Middle frontal gyrus (tissue), 1 donor: ENCODE data around the gene C11orf87.

Experiments used
- DNase-seq: peaks from one replicate; pipeline ENCODE4 v3.0.0-alpha.2; 2015; ENCODE audit warnings: low spot score; ENCODE audit errors: extremely low spot score

C11orf87 gene

GRCh38 chr11:109421981-109422869 is at the start of gene C11orf87:
TSS of gene C11orf87 (plus strand) at chr11:109422190. CDS start at chr11:109423634, 1,444 bp downstream.
- no peak for DNase-seq

GRCh38 chr11:109374032-109374431 is 48.0 kb upstream of the C11orf87 start:
- no peak for DNase-seq

- DNase-seq, result no peak
These were observed 47.5 kb upstream of the C11orf87 start for GRCh38 chr11:109374441-109374840.

GRCh38 chr11:109377039-109377742 is 44.8 kb upstream of the C11orf87 start:
- no peak for DNase-seq

GRCh38 chr11:109378034-109378433 is 44.0 kb upstream of the C11orf87 start:
- no peak for DNase-seq

GRCh38 chr11:109383306-109383705 is 38.7 kb upstream of the C11orf87 start:
- no peak for DNase-seq

- DNase-seq, result no peak
These were observed 37.1 kb upstream of the C11orf87 start for GRCh38 chr11:109384873-109385272.

- DNase-seq, result no peak
These were observed 33.0 kb upstream of the C11orf87 start for GRCh38 chr11:109388982-109389381.

GRCh38 chr11:109390752-109391151 is 31.2 kb upstream of the C11orf87 start:
- no peak for DNase-seq

- DNase-seq, result no peak
These were observed 20.4 kb upstream of the C11orf87 start for GRCh38 chr11:109401545-109401944.

- DNase-seq, result no peak
These were observed 16.3 kb upstream of the C11orf87 start for GRCh38 chr11:109405671-109406070.

GRCh38 chr11:109416601-109417000 is 5.4 kb upstream of the C11orf87 start:
- DNase-seq, result no peak

- DNase-seq, result no peak
These were observed 978 bp downstream of the C11orf87 start for GRCh38 chr11:109422870-109423465.

- DNase-seq, result no peak
These were observed 1.6 kb downstream of the C11orf87 start for GRCh38 chr11:109423466-109424190.

GRCh38 chr11:109424901-109425300 is 2.9 kb downstream of the C11orf87 start:
- no peak for DNase-seq

GRCh38 chr11:109425554-109425953 is 3.6 kb downstream of the C11orf87 start:
- no peak for DNase-seq

GRCh38 chr11:109426442-109427240 is 4.7 kb downstream of the C11orf87 start:
- no peak for DNase-seq

- no peak for DNase-seq
These were observed 10.1 kb downstream of the C11orf87 start for GRCh38 chr11:109432105-109432504.

- DNase-seq, result no peak
These were observed 11.8 kb downstream of the C11orf87 start for GRCh38 chr11:109433753-109434256.

- DNase-seq, result no peak
These were observed 13.2 kb downstream of the C11orf87 start for GRCh38 chr11:109435121-109435742.
